Renal cortical epithelial cell (primary cell): ENCODE measurements around the gene LHFPL2. TPM values are rescaled to one million over a fixed set of nuclear protein-coding genes. Genes with fewer than 3 reads are reported as not detected.
A peak's percentile ranks its signal among the peaks of the same experiment; 100 is the strongest.
"Not testable (repeated sequence)": the region's sequence is repeated elsewhere in the genome, so short reads cannot be mapped to it uniquely, and the experiment has no call there.

ENCODE experiments used
- DNase-seq: peaks from one replicate; pipeline ENCODE4 v3.0.0-alpha.2; 2011; ENCODE audit warnings: low read depth
- total RNA-seq: library from RNA; depleted of rRNA; stranded (reverse); fragments of >200 nt; gene quantifications from 2 replicates; pipeline ENCODE4 v1.2.3, GENCODE V29; 2014

LHFPL2 gene
- total RNA-seq, 1 donor from 2014 or later, result 19.2 TPM

- peak; percentile 13 for DNase-seq
Observed at GRCh38 chr5:78472469-78473106, 176.0 kb downstream of the LHFPL2 start.

GRCh38 chr5:78471896-78472295 is 176.7 kb downstream of the LHFPL2 start:
- DNase-seq, result no peak

GRCh38 chr5:78467752-78468357 is 180.7 kb downstream of the LHFPL2 start:
- peak; percentile 68 for DNase-seq

- no peak for DNase-seq
Observed at GRCh38 chr5:78467140-78467539, 181.4 kb downstream of the LHFPL2 start.

- DNase-seq, result no peak
Observed at GRCh38 chr5:78458843-78459242, 189.7 kb downstream of the LHFPL2 start.

GRCh38 chr5:78457507-78457906 is 191.1 kb downstream of the LHFPL2 start:
- not testable (repeated sequence) for DNase-seq

GRCh38 chr5:78449103-78449502 is 199.5 kb downstream of the LHFPL2 start:
- no peak for DNase-seq

- DNase-seq, result no peak
Observed at GRCh38 chr5:78447775-78448424, 200.7 kb downstream of the LHFPL2 start.
